Measurements from ENCODE around the gene RHOXF1. TPM values are rescaled to one million over a fixed set of nuclear protein-coding genes. Genes with fewer than 3 reads are reported as not detected.
A peak's percentile ranks its signal among the peaks of the same experiment; 100 is the strongest.

Gene RHOXF1
- total and polyA plus RNA-seq, 2 of the 8 experiments (the other 6 are each of a cell fraction or from before 2014, with no cell fraction given), result not detected

DNA sequence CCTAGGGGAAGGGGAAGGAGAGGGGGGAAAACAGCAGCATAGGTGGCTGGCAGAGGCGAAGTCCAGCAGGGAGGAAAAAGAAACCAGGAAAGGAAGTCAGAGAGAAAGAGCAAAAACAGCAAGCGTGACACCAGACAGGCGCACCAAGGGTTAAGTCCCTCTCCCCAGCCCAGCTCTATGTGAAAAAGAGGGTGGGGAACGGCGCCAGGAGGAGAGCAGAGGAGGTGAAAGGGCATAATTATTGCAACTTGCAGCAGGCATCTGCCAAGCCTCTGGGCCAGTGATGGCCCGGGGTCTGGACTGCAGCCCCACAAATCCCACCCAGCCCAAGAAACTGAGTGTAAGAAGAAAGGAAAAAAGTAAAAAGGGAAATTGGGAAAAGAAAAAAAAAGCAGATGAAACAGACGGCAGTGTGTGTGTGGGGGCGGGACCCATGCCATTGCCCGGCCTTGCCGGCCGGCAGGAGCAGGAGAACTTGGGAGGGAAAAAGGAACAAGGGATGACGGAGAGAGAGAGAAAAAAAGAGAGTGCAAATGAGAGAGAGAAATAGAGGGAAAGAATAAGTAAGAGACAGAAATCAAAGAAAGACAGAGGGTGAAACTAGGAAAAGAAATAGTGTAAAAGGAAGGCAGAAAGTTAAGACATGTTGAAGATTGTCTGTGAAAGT is 28.6 kb upstream of the RHOXF1 start:
- ChIA-PET POLR2A (ENCODE audit: partially characterized antibody) (interaction anchor here (0.6 to 0.9 kb wide), 2 partner anchors 12 to 17 kb away, joined by 3 read pairs; no protein-coding TSS in a partner anchor), CTCF (ENCODE audit: partially characterized antibody) (interaction anchor here (0.7 kb wide), 1 partner anchor 16 kb away, joined by 4 read pairs; no protein-coding TSS in a partner anchor)
- Histone ChIP-seq H4K20me1 (replicated peaks in 1 of 2; ENCODE audit: control insufficient read depth in 1 of 2, insufficient read depth in 2 of 2, low read length in 2 of 2) (no peaks in the 10 kb centered on the region), H3K79me2 (ENCODE audit: control insufficient read depth in 1 of 2, insufficient read depth in 2 of 2, low read length in 2 of 2) (no peaks in the 10 kb centered on the region), H4K8ac (ENCODE audit: extremely low read depth, insufficient read depth, low read length) (no peak overlapping the region), H3K36me3 (ENCODE audit: control insufficient read depth in 2 of 4, insufficient read depth in 4 of 4, low read length in 3 of 4) (peaks cover 0 to 8% (median 2%) of the 10 kb centered on the region in 4 experiments; a peak in 2 of 8 replicates), H3K14ac (ENCODE audit: insufficient read length) (no peak overlapping the region), H3K79me1 (ENCODE audit: low read depth, low read length) (no peaks in the 10 kb centered on the region), H3K4ac (replicated peaks; ENCODE audit: insufficient read length, low read depth, low read length) (no peak overlapping the region), H2AK5ac (ENCODE audit: low read depth, low read length) (no peak overlapping the region), H2BK20ac (ENCODE audit: low read length) (no peak overlapping the region), H3K9ac (replicated peaks in 1 of 4; ENCODE audit: extremely low read depth in 1 of 4, low read depth in 3 of 4, low read length in 3 of 4) (no peak overlapping the region), H3K23ac (ENCODE audit: insufficient read length) (no peak overlapping the region), H4K5ac (ENCODE audit: insufficient read length, low read depth, low read length) (no peak overlapping the region), H3K23me2 (ENCODE audit: low read depth, low read length) (no peaks in the 10 kb centered on the region), H3K56ac (replicated peaks; ENCODE audit: insufficient read length, low read depth, low read length) (no peak overlapping the region), H4K91ac (replicated peaks; ENCODE audit: insufficient read length, low read length) (no peak overlapping the region), H3K4me1 (replicated peaks in 1 of 4; ENCODE audit: control insufficient read depth in 3 of 4, insufficient read depth in 4 of 4, low read length in 3 of 4) (peaks cover 0 to 10% (median 3%) of the 10 kb centered on the region in 4 experiments; a peak in 3 of 7 replicates), H2BK120ac (replicated peaks; ENCODE audit: low read depth, low read length) (no peak overlapping the region), H3K4me2 (ENCODE audit: insufficient read depth in 1 of 2, low read depth in 2 of 2, low read length in 2 of 2) (peak overlapping the region; percentile 50 to 64), H2BK5ac (ENCODE audit: low read depth, low read length) (no peak overlapping the region), H3K4me3 (ENCODE audit: extremely low read depth in 1 of 4, insufficient read depth in 2 of 4, low read depth in 3 of 4, low read length in 4 of 4) (peak overlapping the region; percentile 10 to 57 (median 19); a peak in 5 of 8 replicates), H2AFZ (ENCODE audit: low read length) (no peak overlapping the region), H2BK15ac (ENCODE audit: low read length) (no peak overlapping the region), H3K18ac (ENCODE audit: extremely low read depth, low read length) (no peak overlapping the region; the same call in 1 of the 2 replicates), H3K27ac (ENCODE audit: low read depth, low read length) (no peak overlapping the region), H3K9me3 (ENCODE audit: insufficient read depth in 2 of 2, low read depth in 1 of 2, low read length in 1 of 2) (peaks cover 11 to 19% of the 10 kb centered on the region in 2 experiments; a peak in 3 of 4 replicates), H3K27me3 (replicated peaks in 1 of 4; ENCODE audit: control insufficient read depth in 3 of 4, extremely low read depth in 1 of 4, insufficient read depth in 3 of 4, low read length in 3 of 4) (no peaks in the 10 kb centered on the region), H2BK12ac (ENCODE audit: low read depth, low read length) (no peak overlapping the region)
- peak; percentile 39 for FAIRE-seq
- DNase-seq (ENCODE audit: low read depth in 1 of 2, low spot score in 2 of 2), result peak in 1 of 2 experiments; percentile 57
- 3% methylated on average over 7 of the region's 12 CpGs; no CpG with 5 or more reads in 1 of the 2 experiments for WGBS, 2 experiments (ENCODE audit: extremely low coverage in 1 of 2, insufficient coverage in 1 of 2, insufficient read length in 1 of 2, insufficient replicate concordance in 2 of 2, low coverage in 1 of 2, low lambda C conversion rate in 2 of 2, missing lambda C conversion rate in 1 of 2)
- 0 out of 2 replicates have a peak, but pooled peaks have one; percentile 8 for TF ChIP-seq SP1 (IDR thresholded peaks at IDR 0.05; ENCODE audit: low read depth, low read length)
- TF ChIP-seq ASH2L (IDR thresholded peaks at IDR 0.05; ENCODE audit: low read length), result peak; percentile 45
- TF ChIP-seq RBBP5 (IDR thresholded peaks at IDR 0.05; ENCODE audit: borderline replicate concordance, low read depth, low read length), result peak; percentile 37; the same call in 1 of the 2 replicates
- no peak for TF ChIP-seq ZNF274 (IDR thresholded peaks at IDR 0.05; ENCODE audit: borderline replicate concordance, extremely low read depth, low read length)
